Loucy (cell line): ENCODE results near the gene CAPN11.
A peak's percentile ranks its signal among the peaks of the same experiment; 100 is the strongest.
"Not testable (repeated sequence)": the region's sequence is repeated elsewhere in the genome, so short reads cannot be mapped to it uniquely, and the experiment has no call there.

Experiments
- H2AFZ ChIP-seq: fragments of 200-600 bp; sonication (generic); 2 replicates; pipeline ENCODE4 v1.6.0; 2016; ENCODE audit warnings: antibody characterized with exemption, mild to moderate bottlenecking, low read length, moderate library complexity
- H3F3A ChIP-seq: fragments of 200-600 bp; 2 replicates; pipeline ENCODE4 v1.6.0; 2016; ENCODE audit warnings: antibody characterized with exemption, low read depth, mild to moderate bottlenecking
- H3K27me3 ChIP-seq: fragments of 200-600 bp; sonication (generic); 2 replicates; pipeline ENCODE4 v1.6.1; 2014; ENCODE audit warnings: low read length, mild to moderate bottlenecking; ENCODE audit not compliant: insufficient read depth, poor library complexity, severe bottlenecking
- H3K36me3 ChIP-seq: fragments of 200-600 bp; sonication (generic); 2 replicates; pipeline ENCODE4 v1.6.1; 2016; ENCODE audit warnings: low read length; ENCODE audit not compliant: insufficient read depth
- H3K4me1 ChIP-seq: fragments of 200-600 bp; sonication (generic); 2 replicates; pipeline ENCODE4 v1.5.1; 2014; ENCODE audit warnings: low read length, mild to moderate bottlenecking; ENCODE audit not compliant: insufficient read depth, poor library complexity, severe bottlenecking
- H3K4me2 ChIP-seq: fragments of 200-600 bp; sonication (generic); 2 replicates; pipeline ENCODE4 v1.6.0; 2014; ENCODE audit warnings: antibody characterized with exemption, low read length, low read depth, mild to moderate bottlenecking; ENCODE audit not compliant: poor library complexity, severe bottlenecking
- H3K4me3 ChIP-seq: fragments of 200-600 bp; sonication (generic); 2 replicates; pipeline ENCODE4 v1.5.1; 2014; ENCODE audit warnings: low read length, mild to moderate bottlenecking, mixed read lengths; ENCODE audit not compliant: poor library complexity, severe bottlenecking
- H3K79me2 ChIP-seq: fragments of 200-600 bp; sonication (generic); 2 replicates; pipeline ENCODE4 v1.6.1; 2014; ENCODE audit warnings: low read length; ENCODE audit not compliant: insufficient read depth
- H3K9ac ChIP-seq: fragments of 200-600 bp; sonication (generic); 2 replicates; pipeline ENCODE4 v1.6.0; 2014; ENCODE audit warnings: mild to moderate bottlenecking, low read depth, low read length, moderate library complexity; ENCODE audit not compliant: poor library complexity, severe bottlenecking
- H3K9me2 ChIP-seq: fragments of 200-600 bp; sonication (generic); replicated peaks from 2 replicates; pipeline ENCODE4 v1.6.1; 2016; ENCODE audit warnings: low read depth, low read length, mixed read lengths
- H3K9me3 ChIP-seq: fragments of 200-600 bp; sonication (generic); 2 replicates; pipeline ENCODE4 v1.6.1; 2014; ENCODE audit warnings: mild to moderate bottlenecking, antibody characterized with exemption, low read length, low read depth; ENCODE audit not compliant: insufficient read depth
- H4K20me1 ChIP-seq: fragments of 200-600 bp; sonication (generic); 2 replicates; pipeline ENCODE4 v1.6.0; 2014; ENCODE audit warnings: antibody characterized with exemption, low read length, mild to moderate bottlenecking; ENCODE audit not compliant: insufficient read depth, poor library complexity, severe bottlenecking
- CTCF ChIP-seq: fragments of 200-600 bp; sonication (generic); conservative IDR thresholded peaks from 2 replicates; pipeline ENCODE4 v1.5.1; 2014; ENCODE audit warnings: mild to moderate bottlenecking, antibody characterized with exemption, low read length
- EZH2phosphoT487 ChIP-seq: fragments of 200-600 bp; IDR thresholded peaks from 2 replicates; pipeline ENCODE4 v1.6.1; 2018; ENCODE audit warnings: antibody characterized with exemption, mild to moderate bottlenecking, moderate library complexity, borderline replicate concordance

The CAPN11 gene

GRCh38 chr6:44183783-44184182 is 25.2 kb downstream of the CAPN11 start:
- Histone ChIP-seq H3K9me3 (no peaks in the 10 kb centered on the region), H3K4me3 (no peak overlapping the region), H3K27me3 (no peaks in the 10 kb centered on the region), H3K4me1 (no peaks in the 10 kb centered on the region), H3K79me2 (no peaks in the 10 kb centered on the region), H3K4me2 (no peak overlapping the region), H2AFZ (no peak overlapping the region), H3K9ac (no peak overlapping the region), H3K36me3 (no peaks in the 10 kb centered on the region), H4K20me1 (no peaks in the 10 kb centered on the region), H3F3A (no peaks in the 10 kb centered on the region), H3K9me2 (no peaks in the 10 kb centered on the region)
- TF ChIP-seq EZH2phosphoT487 (no peak), CTCF (no peak)

- H3K79me2 ChIP-seq, H4K20me1 ChIP-seq, H3K9me2 ChIP-seq, H3K4me3 ChIP-seq, H2AFZ ChIP-seq, H3K9me3 ChIP-seq, H3K27me3 ChIP-seq, H3F3A ChIP-seq, H3K4me1 ChIP-seq, H3K36me3 ChIP-seq, H3K4me2 ChIP-seq, H3K9ac ChIP-seq: not testable (repeated sequence)
Measured at GRCh38 chr6:44185356-44185755, 26.7 kb downstream of the CAPN11 start.

DNA sequence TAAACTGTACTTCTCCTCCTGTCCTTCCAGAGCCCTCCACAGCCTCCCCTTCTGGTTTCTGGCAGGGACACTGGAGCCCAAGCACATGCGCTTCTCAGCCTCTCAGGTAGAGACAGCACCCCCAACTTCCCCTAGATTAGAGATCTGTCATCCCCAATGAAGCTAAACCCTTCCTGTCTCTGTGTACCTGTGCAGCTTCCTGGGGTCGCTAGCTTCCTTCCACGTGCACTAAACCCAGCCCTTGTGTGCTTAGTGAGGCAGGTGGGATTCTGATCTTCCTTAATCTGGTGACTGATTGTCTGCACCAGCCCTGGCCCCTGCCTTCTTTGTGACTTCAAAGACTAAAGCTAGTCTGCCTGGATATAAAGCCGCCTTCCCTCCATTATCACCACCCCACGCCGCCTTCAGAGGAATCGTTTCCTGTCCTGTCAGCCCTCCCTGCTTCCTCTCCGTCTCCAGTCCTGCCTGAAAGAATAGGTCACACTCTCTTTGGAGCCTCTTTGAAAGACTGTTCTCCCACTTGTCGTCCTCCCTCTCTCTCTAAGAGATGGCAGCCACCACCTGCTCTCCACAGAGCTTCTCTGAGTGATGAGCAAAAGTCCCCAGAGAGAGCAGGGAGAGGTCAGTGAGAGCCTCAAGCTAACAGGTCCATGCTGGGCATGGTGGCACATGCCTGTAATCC is 27.5 kb downstream of the CAPN11 start:
- Histone ChIP-seq H3K4me3 (no peak overlapping the region), H3K79me2 (no peaks in the 10 kb centered on the region), H2AFZ (peak overlapping the region; percentile 5; the same call in 1 of the 2 replicates), H3K9ac (no peak overlapping the region), H3K4me2 (no peak overlapping the region), H3K9me2 (no peaks in the 10 kb centered on the region), H4K20me1 (no peaks in the 10 kb centered on the region), H3K9me3 (no peaks in the 10 kb centered on the region), H3K4me1 (no peaks in the 10 kb centered on the region), H3K36me3 (no peaks in the 10 kb centered on the region), H3F3A (no peaks in the 10 kb centered on the region), H3K27me3 (no peaks in the 10 kb centered on the region)
- TF ChIP-seq CTCF: no peak
- no peak for TF ChIP-seq EZH2phosphoT487

GRCh38 chr6:44186635-44187025 is 28.0 kb downstream of the CAPN11 start:
- no peak overlapping the region for H3K4me3 ChIP-seq
- H2AFZ ChIP-seq: no peak overlapping the region; the same call in 1 of the 2 replicates
- H3K4me2 ChIP-seq: no peak overlapping the region
- no peaks in the 10 kb centered on the region for H3K36me3 ChIP-seq
- H3K4me1 ChIP-seq: no peaks in the 10 kb centered on the region
- H3K9ac ChIP-seq: no peak overlapping the region
- no peaks in the 10 kb centered on the region for H3K9me3 ChIP-seq
- no peaks in the 10 kb centered on the region for H3K79me2 ChIP-seq
- H4K20me1 ChIP-seq: no peaks in the 10 kb centered on the region
- H3K27me3 ChIP-seq: no peaks in the 10 kb centered on the region
- no peak for TF ChIP-seq CTCF
- no peak for TF ChIP-seq EZH2phosphoT487
- no peaks in the 10 kb centered on the region for H3K9me2 ChIP-seq
- no peaks in the 10 kb centered on the region for H3F3A ChIP-seq
